ENCODE data around the gene GIMAP6. TPM values are rescaled to one million over a fixed set of nuclear protein-coding genes. Genes with fewer than 3 reads are reported as not detected.
"Not testable (repeated sequence)": the region's sequence is repeated elsewhere in the genome, so short reads cannot be mapped to it uniquely, and the experiment has no call there.

The GIMAP6 gene
- 20.5 TPM for total RNA-seq

- DNase-seq (ENCODE audit: low spot score), result no peak
Measured at GRCh38 chr7:150631866-150632864, at the start of gene GIMAP6. Gene GIMAP6 (minus strand): TSS chr7:150632385. CDS start chr7:150630142, 2,243 bp downstream.

GRCh38 chr7:150680364-150680763 lies 48.2 kb upstream of the GIMAP6 start:
- not testable (repeated sequence) for DNase-seq (ENCODE audit: low spot score)

GRCh38 chr7:150678601-150679000 lies 46.4 kb upstream of the GIMAP6 start:
- DNase-seq (ENCODE audit: low spot score), result not testable (repeated sequence)

- not testable (repeated sequence) for DNase-seq (ENCODE audit: low spot score)
Measured at GRCh38 chr7:150676854-150677253, 44.7 kb upstream of the GIMAP6 start.

DNA sequence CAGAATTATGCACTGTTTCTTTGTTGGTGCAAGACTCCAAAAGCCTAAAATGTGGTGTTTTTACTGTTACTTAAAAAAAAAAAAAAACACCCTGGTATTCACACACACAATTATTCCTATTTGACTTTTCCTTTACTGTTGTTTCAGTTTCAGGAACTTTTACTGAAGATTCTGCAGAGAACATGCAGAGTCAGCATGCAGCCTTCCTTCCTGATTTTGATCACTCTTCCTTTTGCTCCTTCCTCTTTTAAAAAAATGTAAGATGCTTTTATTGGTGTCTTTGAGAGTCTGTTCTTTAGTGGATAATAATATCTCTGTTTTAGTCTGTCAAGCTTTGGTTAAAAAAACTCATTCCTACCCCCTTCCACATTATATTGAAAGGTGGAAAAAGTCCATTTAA lies 44.1 kb upstream of the GIMAP6 start:
- not testable (repeated sequence) for DNase-seq (ENCODE audit: low spot score)

DNA sequence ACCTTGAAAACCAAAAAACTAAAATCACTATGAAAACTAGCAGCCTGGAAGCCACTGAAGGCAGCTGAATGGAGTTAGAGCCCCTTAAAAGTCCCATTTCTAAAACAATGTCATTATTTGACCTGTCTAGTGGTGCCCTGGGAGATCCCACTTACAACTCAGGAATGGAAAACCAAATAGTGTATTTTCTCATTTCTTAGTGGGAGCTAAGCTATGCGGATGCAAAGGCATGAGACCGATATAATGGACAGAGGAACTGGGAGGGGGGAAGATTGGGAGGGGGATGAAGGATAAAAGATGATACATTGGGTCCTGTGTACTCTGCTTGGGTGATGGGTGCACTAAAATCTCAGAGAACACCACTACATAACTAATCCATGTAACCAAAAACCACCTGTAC lies 43.5 kb upstream of the GIMAP6 start:
- no peak for DNase-seq (ENCODE audit: low spot score)

GRCh38 chr7:150671798-150672585 lies 39.8 kb upstream of the GIMAP6 start:
- DNase-seq (ENCODE audit: low spot score), result not testable (repeated sequence)

GRCh38 chr7:150668977-150669376 lies 36.8 kb upstream of the GIMAP6 start:
- no peak for DNase-seq (ENCODE audit: low spot score)

DNA sequence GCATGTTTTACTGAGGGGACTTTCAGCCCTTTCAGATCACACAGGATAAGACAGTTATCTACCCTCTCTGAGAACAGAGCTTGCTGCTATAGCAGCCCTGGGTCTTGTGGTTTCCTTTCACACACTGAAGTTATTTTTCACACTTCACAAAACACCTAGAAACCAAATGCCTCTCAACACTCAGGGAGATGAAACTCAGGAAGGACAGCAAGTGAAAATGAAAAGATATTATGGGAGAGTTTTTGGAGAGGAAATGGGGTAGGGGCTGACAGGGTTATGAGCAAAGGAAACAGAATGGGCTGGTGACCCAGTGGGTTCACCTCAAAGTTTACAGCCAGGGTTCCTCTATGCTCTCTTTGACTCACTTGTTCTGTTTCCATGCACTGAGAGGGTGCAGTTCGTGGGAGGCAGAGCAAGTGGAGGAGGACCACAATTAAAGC lies 36.3 kb upstream of the GIMAP6 start:
- DNase-seq (ENCODE audit: low spot score), result no peak

- DNase-seq (ENCODE audit: low spot score), result no peak
Measured at GRCh38 chr7:150666412-150666811, 34.2 kb upstream of the GIMAP6 start.

DNA sequence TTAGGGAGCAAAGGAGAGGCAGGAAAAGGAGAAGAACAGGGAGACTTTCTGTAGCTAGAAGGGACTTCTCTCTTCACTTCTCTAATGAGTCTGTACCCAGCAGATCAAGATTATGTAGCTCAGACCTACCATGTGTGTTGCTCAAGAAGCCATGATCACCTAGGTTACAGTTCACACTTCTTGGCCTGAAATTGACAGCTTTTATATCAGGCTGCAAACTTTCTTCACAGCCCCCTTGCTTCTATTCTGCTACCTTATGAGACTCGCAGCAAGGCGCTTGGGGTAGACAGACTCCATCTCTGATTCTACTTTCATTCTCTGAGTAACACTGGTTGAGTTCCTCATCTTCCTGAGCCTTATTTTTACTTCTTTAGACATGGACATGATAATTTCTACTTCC lies 33.7 kb upstream of the GIMAP6 start:
- no peak for DNase-seq (ENCODE audit: low spot score)

DNA sequence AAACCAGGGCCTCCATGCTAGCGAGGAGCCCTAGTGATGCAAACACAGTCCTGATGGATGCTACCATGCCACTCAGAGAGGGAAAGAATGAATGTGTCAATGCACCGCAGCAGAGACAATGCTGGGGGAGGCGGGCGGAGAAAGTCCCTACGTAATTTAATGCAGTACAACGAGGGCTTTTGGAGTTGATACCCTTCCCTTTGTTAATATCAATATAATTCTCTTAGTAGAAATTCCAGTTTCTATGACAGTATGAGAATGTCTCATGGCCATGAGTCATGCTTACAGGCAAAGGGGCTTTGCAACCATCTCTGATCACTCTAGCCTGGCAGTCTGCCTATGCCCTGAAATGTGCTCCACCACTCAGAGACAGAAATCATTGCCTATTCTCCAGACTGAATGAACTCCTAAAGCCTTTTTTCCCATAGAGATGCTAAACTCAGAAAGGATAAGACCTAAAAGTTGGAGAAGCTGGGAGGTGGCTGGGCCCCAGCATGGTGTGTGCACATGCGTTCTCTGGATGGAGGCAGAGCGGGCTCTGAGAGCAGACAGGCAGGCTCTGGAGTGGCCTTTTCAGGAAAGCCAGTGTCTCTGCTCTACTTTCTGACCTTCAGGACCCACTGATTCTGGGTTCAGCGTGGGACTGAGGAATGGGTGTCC lies 33.0 kb upstream of the GIMAP6 start:
- no peak for DNase-seq (ENCODE audit: low spot score)

DNA sequence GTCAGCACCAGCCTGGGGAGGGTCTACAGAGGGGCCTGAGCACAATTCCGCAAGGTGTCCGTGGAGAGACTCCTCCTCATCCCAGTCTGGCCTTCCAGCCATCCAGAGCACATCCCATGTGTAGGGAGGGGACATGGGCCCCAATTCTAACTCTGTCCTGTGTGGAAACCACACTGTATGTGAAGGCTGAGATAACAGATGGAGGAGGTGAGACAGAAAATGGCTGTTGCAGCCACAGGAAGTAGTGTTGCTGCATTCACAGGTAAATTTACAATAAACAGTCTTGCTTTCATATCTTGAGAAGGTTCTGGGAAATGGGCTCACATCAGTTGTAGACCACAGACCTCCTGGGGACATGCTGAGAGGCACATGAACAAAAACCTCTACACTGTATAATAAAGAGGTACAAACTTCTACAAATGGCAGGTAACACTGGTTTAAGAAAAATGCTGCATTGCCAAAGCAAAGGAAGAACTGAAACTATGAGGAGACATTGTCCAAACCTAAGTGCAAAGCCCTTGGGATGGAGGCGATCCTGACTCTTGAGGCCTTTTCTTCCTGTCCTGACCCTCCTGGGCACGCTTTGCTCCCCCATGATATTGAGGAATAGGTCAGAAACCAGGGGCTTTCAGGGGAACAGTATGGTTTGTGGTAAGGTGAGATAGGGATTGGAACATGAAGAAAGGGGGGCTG lies 31.8 kb upstream of the GIMAP6 start:
- no peak for DNase-seq (ENCODE audit: low spot score)

- DNase-seq (ENCODE audit: low spot score), result not testable (repeated sequence)
Measured at GRCh38 chr7:150662821-150663220, 30.6 kb upstream of the GIMAP6 start.

- DNase-seq (ENCODE audit: low spot score), result no peak
Measured at GRCh38 chr7:150660939-150661613, 28.9 kb upstream of the GIMAP6 start.

GRCh38 chr7:150657526-150657925 lies 25.3 kb upstream of the GIMAP6 start:
- no peak for DNase-seq (ENCODE audit: low spot score)

DNA sequence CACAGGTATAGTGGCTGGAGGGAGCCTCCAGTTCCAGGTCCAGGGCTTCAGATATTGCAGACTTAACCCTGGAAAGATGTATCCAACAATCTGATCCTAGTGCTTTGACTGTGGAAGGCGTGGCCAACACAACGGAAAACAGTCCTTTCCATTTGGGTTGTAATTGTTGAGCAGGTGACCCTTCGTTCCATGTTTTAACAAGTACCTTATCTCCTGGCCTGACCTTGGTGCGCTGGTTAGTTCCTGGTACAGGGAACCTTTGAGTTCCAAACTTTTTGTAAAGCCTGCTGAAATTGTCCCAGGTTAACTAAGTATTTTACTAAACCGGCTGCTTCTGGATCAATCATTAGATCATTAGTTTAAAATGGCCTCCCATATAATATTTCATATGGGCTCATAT lies 23.9 kb upstream of the GIMAP6 start:
- no peak for DNase-seq (ENCODE audit: low spot score)

DNA sequence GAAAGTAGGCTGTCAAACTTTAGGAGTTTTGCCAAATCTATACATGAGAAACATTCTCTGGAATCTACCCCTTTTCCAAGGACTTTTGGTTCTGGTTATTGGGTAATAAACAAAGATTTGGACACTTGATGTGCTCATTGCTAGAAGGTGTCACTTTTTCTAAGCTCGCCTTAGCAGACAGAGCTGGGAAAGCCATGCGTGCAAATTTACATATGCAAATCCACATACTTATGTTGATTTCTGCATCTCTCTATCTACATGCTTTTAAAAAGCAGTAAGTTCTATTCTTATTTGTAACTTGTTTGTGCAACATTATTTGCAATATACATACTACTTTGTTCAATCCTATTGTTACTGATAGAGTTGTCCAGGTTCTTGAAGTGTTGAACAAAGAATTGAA lies 22.5 kb upstream of the GIMAP6 start:
- no peak for DNase-seq (ENCODE audit: low spot score)

DNA sequence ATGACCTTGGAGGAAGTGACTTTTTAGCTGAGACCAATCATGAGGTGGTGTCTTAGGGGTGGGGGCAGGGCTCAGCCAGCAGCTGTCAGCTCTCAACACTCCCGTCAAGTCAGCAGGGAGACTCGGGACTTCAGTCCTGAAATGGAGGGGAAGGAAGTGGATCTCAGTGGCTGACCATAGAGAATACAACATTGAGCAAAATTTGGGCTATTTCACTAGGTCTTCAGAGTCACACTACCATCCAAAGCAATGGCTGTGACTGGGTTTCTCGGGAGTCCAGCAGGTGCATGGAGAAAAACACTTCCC lies 16.8 kb upstream of the GIMAP6 start:
- DNase-seq (ENCODE audit: low spot score), result no peak

- DNase-seq (ENCODE audit: low spot score), result no peak
Measured at GRCh38 chr7:150648353-150649079, 16.3 kb upstream of the GIMAP6 start.
